GM12873 (cell line): ENCODE measurements around the gene CENPU.

Source experiments
- CTCF ChIP-seq: IDR thresholded peaks from 2 replicates; pipeline ENCODE4 v1.5.1; 2012; ENCODE audit warnings: low read depth, mild to moderate bottlenecking, moderate library complexity, low read length, control low read depth; ENCODE audit not compliant: insufficient read depth; ENCODE audit errors: missing control alignments

CENPU gene

GRCh38 chr4:184705692-184706091, 28.2 kb downstream of the CENPU start:
- TF ChIP-seq CTCF = no peak

GRCh38 chr4:184702114-184702513, 31.8 kb downstream of the CENPU start:
- TF ChIP-seq CTCF = no peak

GRCh38 chr4:184699941-184700340, 34.0 kb downstream of the CENPU start:
- no peak for TF ChIP-seq CTCF

- TF ChIP-seq CTCF = no peak
Measured at GRCh38 chr4:184697956-184698355, 35.9 kb downstream of the CENPU start.

GRCh38 chr4:184695178-184695896, 38.6 kb downstream of the CENPU start:
- no peak for TF ChIP-seq CTCF

GRCh38 chr4:184694412-184694956, 39.4 kb downstream of the CENPU start:
- TF ChIP-seq CTCF = no peak

- TF ChIP-seq CTCF = no peak
Measured at GRCh38 chr4:184693056-184693455, 40.8 kb downstream of the CENPU start.
